Measurements from ENCODE around the gene ROPN1L.

GRCh38 chr5:10474521-10475075 is 32.9 kb downstream of the ROPN1L start:
- TF ChIP-seq CTCF (IDR thresholded peaks at IDR 0.05) (no peak), EZH2 (IDR thresholded peaks at IDR 0.05; ENCODE audit: borderline replicate concordance, insufficient read depth, low read depth, low read length, poor library complexity, severe bottlenecking) (no peak)
